Myocyte (in vitro differentiated cells): ENCODE results near the gene DCDC2. TPM values are rescaled to one million over a fixed set of nuclear protein-coding genes. Genes with fewer than 3 reads are reported as not detected.
A peak's percentile ranks its signal among the peaks of the same experiment; 100 is the strongest.
"Not testable (repeated sequence)": the region's sequence is repeated elsewhere in the genome, so short reads cannot be mapped to it uniquely, and the experiment has no call there.

Experiments used
- DNase-seq: peaks from one replicate; pipeline ENCODE4 v3.0.0-alpha.2; 2012; ENCODE audit warnings: low read depth
- total RNA-seq: library from RNA; depleted of rRNA; stranded (reverse); fragments of >200 nt; gene quantifications from 2 replicates; pipeline ENCODE4 v1.2.3, GENCODE V29; 2014

Gene DCDC2
- total RNA-seq, 1 donor from 2014 or later: 0.08 TPM

GRCh38 chr6:24381476-24382219, 23.8 kb upstream of the DCDC2 start:
- DNase-seq: no peak

DNA sequence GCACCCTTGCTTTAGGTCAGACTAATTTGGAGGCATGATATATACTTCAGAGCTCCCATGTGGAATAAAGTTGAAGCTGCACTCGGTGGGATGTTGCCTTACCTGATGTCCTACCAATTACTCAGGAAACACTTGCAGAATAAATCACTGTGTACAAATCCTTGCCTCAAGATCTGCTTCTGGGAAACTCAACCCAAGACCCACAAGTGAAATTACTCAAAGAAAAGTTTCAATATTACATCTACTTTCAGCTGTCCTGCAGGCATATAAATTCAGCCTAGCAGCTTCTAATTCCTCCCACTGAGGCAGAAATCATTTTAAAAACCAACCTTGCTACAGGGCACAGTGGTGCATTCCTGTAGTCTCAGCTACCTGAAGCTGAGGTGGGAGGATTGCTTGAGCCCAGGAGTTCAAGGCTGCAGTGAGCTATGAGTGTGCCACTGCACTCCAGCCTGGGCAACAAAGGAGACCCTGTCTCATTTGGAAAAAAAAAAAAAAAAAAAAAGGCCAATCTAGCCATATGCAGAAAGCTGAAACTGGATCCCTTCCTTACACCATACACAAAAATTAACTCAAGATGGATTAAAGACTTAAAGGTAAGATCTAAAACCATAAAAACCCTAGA, 20.7 kb upstream of the DCDC2 start:
- DNase-seq: no peak

- DNase-seq: no peak
These were observed 19.0 kb upstream of the DCDC2 start for GRCh38 chr6:24376871-24377270.

DNA sequence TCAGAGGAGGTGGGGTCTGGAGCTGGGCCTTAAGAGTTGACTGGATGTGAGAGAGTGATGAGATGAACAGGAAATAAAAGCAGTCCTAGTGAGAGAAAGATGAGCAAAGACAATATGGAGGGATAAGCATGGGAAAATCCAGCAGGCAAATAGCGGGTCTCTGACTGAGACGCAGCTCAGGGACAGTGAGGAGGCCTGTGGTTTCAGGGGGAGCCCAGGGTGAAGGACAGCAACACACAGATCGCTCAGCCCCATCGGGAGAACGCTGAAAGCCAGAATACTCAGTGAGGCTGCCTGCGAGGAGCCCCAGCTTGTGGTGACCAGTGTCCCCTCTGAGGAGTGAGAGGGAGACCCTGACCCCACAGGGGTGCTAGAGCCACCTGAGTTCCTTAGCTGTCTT, 16.8 kb upstream of the DCDC2 start:
- no peak for DNase-seq

- not testable (repeated sequence) for DNase-seq
These were observed 7.3 kb upstream of the DCDC2 start for GRCh38 chr6:24365103-24365633.

GRCh38 chr6:24362363-24362762, 4.5 kb upstream of the DCDC2 start:
- DNase-seq: not testable (repeated sequence)

- DNase-seq: peak; percentile 82
These were observed 2.0 kb upstream of the DCDC2 start for GRCh38 chr6:24359640-24360454.

- DNase-seq: no peak
These were observed 461 bp upstream of the DCDC2 start for GRCh38 chr6:24358219-24358821.

GRCh38 chr6:24356310-24356973, 1.4 kb downstream of the DCDC2 start:
- no peak for DNase-seq

- no peak for DNase-seq
These were observed 2.5 kb downstream of the DCDC2 start for GRCh38 chr6:24355393-24355792.

DNA sequence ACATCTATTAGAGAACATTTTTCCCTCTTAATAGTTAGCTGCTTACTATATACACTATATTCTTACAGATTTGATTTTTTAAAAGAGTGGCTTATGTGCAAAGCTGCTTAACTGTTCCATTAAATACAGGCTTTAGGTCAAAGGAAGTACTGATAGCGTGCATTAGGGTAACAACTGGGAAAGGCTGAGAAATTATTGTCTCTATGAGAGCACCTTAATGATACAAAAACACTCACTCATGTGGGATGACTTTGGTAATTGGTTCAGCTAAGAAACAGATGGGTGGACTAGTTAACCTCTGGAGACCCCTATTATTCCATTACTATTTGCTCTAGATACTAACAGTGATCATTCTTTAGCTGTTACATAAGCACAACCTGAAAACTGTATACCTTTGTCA, 4.0 kb downstream of the DCDC2 start:
- DNase-seq: no peak

DNA sequence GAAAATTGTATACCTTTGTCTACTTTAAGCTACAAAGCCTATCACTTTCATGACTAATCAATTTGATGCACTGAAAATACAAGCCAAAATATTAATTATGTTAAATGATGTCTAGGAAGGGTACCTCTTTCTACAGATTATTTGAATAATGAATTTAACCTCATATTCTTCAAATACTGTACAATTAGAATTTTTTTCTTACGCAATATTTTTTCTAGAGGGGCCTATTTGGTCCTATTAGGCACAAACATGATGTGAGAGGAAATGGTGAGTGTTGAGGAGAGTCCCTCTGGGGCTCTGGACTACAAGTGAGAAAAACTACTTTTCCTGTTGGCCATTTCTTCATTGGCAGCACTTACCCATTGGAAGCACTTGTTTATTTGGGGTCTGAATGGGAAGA, 5.4 kb downstream of the DCDC2 start:
- no peak for DNase-seq

DNA sequence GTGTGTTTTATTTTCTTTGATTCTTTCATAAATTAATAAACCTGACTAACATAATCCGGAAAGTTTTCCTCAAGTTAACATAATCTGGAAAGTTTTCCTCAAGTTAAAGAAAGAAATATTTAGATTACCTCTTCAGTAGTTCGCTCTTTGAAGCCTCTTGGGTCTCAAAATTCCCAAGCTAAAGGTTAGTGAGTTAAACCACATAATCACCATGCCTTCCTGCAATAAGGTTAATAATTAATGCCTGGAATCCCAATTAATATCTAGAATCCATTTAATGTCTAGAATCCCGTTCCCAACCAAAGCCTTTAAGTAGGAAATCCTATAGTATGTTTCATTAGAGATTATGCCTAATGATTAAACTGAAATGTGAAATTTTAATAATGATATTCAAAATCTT, 12.9 kb downstream of the DCDC2 start:
- DNase-seq: no peak

DNA sequence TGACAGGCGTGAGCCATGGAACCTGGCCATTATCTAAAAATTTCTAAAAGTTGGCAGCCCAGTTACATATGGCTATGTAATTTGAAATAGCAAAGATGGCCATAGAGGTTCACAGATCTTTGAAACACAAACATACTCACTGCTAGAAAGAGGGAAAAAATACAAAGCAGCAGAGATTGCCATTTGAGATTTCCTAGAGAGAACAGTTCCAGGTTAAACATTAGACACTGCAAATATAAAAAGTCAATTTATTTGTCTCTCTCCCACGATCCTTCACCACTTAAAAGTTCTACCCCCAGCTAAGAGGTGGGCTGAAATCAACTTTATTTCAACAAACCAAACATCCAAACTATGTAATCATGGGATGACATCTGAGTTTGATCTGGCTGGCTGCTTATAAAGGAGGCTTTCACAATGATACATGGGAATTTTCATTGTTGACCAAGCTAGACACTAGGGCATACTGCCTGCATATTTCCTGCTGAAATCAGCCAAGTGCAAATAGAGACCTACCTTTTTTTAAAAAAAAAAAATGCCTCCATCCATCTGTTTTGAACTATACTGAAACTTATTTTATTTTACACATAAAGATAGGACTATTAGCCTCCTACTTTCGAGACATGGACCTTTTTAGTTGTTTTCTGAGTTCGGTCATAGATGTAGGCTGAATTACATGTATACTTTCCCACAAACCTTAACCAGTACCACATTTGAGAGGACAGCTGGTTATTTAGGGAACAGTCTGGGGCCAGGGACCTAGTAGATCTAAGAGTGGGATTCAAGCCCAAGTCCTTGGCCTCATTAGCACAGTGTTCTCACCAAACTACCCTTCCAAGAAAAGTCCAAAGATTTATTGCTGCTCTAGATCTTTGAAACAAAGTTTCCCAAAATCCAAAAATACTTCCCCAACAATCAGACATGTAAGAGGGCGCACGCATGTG, 16.6 kb downstream of the DCDC2 start:
- DNase-seq: no peak

DNA sequence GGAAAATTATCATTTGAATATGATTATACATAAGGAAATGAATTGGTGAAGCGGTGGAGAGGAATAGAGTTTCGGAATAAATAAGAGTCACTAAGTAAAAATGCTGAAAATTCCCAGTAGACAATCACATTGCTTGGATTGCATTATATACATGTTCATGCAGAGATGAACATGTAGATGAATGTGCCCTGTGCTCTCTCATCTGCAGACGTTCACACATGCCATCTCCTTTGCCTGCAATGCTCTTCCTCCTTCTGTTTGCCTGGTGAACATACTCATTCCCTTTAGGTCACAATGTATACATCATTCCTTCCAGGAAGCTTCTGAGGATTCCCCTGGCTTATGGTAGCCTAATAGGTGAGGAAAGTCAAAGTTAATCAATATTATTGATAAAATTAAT, 17.9 kb downstream of the DCDC2 start:
- no peak for DNase-seq

DNA sequence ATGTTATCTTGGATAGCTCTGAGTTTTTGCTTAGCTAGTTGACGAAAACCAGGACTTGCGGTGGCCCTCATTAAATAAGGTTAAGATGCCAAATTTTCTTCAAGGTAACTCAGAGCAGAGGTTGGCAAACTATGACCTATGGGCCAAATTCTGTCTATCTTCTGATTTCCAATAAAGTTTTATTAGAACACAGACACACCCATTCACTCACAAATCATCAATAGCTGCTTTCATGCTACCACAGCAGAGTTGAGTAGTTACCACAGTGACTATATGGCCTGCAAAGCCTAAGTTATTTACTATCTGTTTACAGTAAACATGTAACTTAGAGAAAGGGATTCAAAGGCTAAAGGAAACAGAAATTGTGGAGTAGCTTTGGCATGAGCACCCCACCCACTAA, 23.6 kb downstream of the DCDC2 start:
- DNase-seq: no peak

DNA sequence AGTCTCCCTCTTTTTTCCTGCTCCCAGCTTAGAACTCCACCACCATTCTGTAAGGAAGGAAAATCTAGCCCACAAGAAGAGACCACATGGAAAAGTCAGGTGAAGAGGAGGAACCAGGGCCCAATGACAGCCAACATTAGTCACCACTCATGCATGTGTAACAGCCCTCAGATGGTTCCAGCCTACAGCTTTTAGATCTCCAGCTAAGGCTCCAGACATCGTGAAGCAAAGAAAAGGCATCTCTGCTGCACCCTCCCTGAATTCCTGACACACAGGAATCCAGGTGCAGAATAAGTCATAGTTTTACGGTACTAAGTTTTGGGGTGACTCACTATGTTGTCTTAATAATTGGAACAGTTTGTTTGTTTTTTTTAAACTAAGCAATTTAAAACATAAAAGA, 25.5 kb downstream of the DCDC2 start:
- DNase-seq: peak; percentile 28

GRCh38 chr6:24330137-24330732, 27.6 kb downstream of the DCDC2 start:
- DNase-seq: peak; percentile 2

DNA sequence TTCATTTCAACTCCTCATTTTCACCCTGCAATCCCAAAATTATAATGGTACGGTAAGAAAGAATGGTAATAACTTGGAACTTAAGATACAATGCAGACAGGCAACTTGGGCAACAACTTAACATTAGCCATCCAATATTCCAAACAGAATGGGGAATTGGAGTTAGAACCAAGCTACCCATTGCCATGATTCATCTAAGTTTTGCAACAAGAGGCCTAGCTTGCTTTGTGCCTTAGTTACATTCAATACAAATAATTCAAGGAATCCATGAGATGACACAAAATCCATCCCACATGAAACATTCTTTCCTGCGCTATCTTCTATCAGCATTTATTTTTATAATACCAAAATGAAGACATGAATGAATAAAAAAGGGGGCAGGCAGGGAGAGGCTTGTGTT, 28.4 kb downstream of the DCDC2 start:
- no peak for DNase-seq
